HEK293 (cell line): Measurements from ENCODE around the gene PSTPIP1.

Source experiments
- BCL11A ChIP-seq: fragments of 450-650 bp; formaldehyde crosslinking; IDR thresholded peaks from 2 replicates; pipeline ENCODE4 v1.5.1; 2016; ENCODE audit warnings: low read depth, missing biosample characterization, missing genetic modification characterization
- HOXC10 ChIP-seq: sonication (generic); formaldehyde crosslinking; IDR thresholded peaks from 2 replicates; pipeline ENCODE4 v1.8.1; 2023; ENCODE audit warnings: mild to moderate bottlenecking, missing genetic modification reagents
- MYNN ChIP-seq: fragments of 450-650 bp; formaldehyde crosslinking; IDR thresholded peaks from 2 replicates; pipeline ENCODE4 v1.5.1; 2016; ENCODE audit warnings: missing biosample characterization, missing genetic modification characterization, borderline replicate concordance
- SALL2 ChIP-seq: fragments of 450-650 bp; formaldehyde crosslinking; IDR thresholded peaks from 2 replicates; pipeline ENCODE4 v1.5.0; 2017; ENCODE audit warnings: missing biosample characterization, mild to moderate bottlenecking, missing genetic modification characterization, borderline replicate concordance
- SCRT2 ChIP-seq: fragments of 450-650 bp; formaldehyde crosslinking; IDR thresholded peaks from 2 replicates; pipeline ENCODE4 v1.5.1; 2016; ENCODE audit warnings: missing biosample characterization, missing genetic modification characterization
- SP7 ChIP-seq: fragments of 450-650 bp; formaldehyde crosslinking; IDR thresholded peaks from 2 replicates; pipeline ENCODE4 v1.5.1; 2016; ENCODE audit warnings: missing biosample characterization, missing genetic modification characterization
- WT1 ChIP-seq: fragments of 450-650 bp; formaldehyde crosslinking; IDR thresholded peaks from 2 replicates; pipeline ENCODE4 v1.5.1; 2016; ENCODE audit warnings: missing biosample characterization, missing genetic modification characterization
- YY1 ChIP-seq: fragments of 450-650 bp; formaldehyde crosslinking; IDR thresholded peaks from 2 replicates; pipeline ENCODE4 v1.5.1; 2018; ENCODE audit warnings: missing biosample characterization, missing genetic modification characterization
- ZEB2 ChIP-seq: fragments of 450-650 bp; formaldehyde crosslinking; IDR thresholded peaks from 2 replicates; pipeline ENCODE4 v1.5.1; 2016; ENCODE audit warnings: missing biosample characterization, missing genetic modification characterization
- ZFP37 ChIP-seq: fragments of 450-650 bp; formaldehyde crosslinking; IDR thresholded peaks from 2 replicates; pipeline ENCODE4 v1.5.1; 2016; ENCODE audit warnings: missing biosample characterization, missing genetic modification characterization
- ZFP69B ChIP-seq: fragments of 450-650 bp; formaldehyde crosslinking; IDR thresholded peaks from 2 replicates; pipeline ENCODE4 v1.5.1; 2016; ENCODE audit warnings: missing biosample characterization, missing genetic modification characterization
- ZNF112 ChIP-seq: fragments of 450-650 bp; formaldehyde crosslinking; IDR thresholded peaks from 2 replicates; pipeline ENCODE4 v1.5.0; 2017; ENCODE audit warnings: missing biosample characterization, missing genetic modification characterization
- ZNF121 ChIP-seq: fragments of 450-650 bp; formaldehyde crosslinking; IDR thresholded peaks from 2 replicates; pipeline ENCODE4 v1.5.1; 2016; ENCODE audit warnings: missing biosample characterization, missing genetic modification characterization
- ZNF175 ChIP-seq: fragments of 450-650 bp; formaldehyde crosslinking; IDR thresholded peaks from 2 replicates; pipeline ENCODE4 v1.5.1; 2016; ENCODE audit warnings: missing biosample characterization, missing genetic modification characterization
- ZNF19 ChIP-seq: fragments of 450-650 bp; formaldehyde crosslinking; IDR thresholded peaks from 2 replicates; pipeline ENCODE4; 2016; ENCODE audit warnings: missing biosample characterization, missing genetic modification characterization, low read depth
- ZNF24 ChIP-seq: fragments of 450-650 bp; formaldehyde crosslinking; IDR thresholded peaks from 2 replicates; pipeline ENCODE4 v1.5.1; 2016; ENCODE audit warnings: missing biosample characterization, missing genetic modification characterization
- ZNF248 ChIP-seq: fragments of 450-650 bp; formaldehyde crosslinking; IDR thresholded peaks from 2 replicates; pipeline ENCODE4 v1.5.1; 2017; ENCODE audit warnings: missing biosample characterization, missing genetic modification characterization
- ZNF292 ChIP-seq: fragments of 450-650 bp; formaldehyde crosslinking; IDR thresholded peaks from 2 replicates; pipeline ENCODE4 v1.5.1; 2016; ENCODE audit warnings: low read depth, missing biosample characterization, missing genetic modification characterization, borderline replicate concordance
- ZNF473 ChIP-seq: fragments of 450-650 bp; formaldehyde crosslinking; IDR thresholded peaks from 2 replicates; pipeline ENCODE4 v1.5.1; 2017; ENCODE audit warnings: missing biosample characterization, missing genetic modification characterization
- ZNF521 ChIP-seq: fragments of 450-650 bp; formaldehyde crosslinking; IDR thresholded peaks from 2 replicates; pipeline ENCODE4 v1.5.1; 2017; ENCODE audit warnings: missing biosample characterization, mild to moderate bottlenecking, missing genetic modification characterization
- ZNF549 ChIP-seq: fragments of 450-650 bp; IDR thresholded peaks from 2 replicates; pipeline ENCODE4 v1.5.1; 2018; ENCODE audit warnings: missing biosample characterization, missing genetic modification characterization, mild to moderate bottlenecking, inconsistent platforms, moderate library complexity
- ZNF596 ChIP-seq: fragments of 450-650 bp; IDR thresholded peaks from 2 replicates; pipeline ENCODE4 v1.5.0; 2018; ENCODE audit warnings: missing biosample characterization, mild to moderate bottlenecking, missing genetic modification characterization, moderate library complexity
- ZNF624 ChIP-seq: fragments of 450-650 bp; formaldehyde crosslinking; IDR thresholded peaks from 2 replicates; pipeline ENCODE4 v1.5.1; 2017; ENCODE audit warnings: missing biosample characterization, missing genetic modification characterization
- ZNF629 ChIP-seq: fragments of 450-650 bp; formaldehyde crosslinking; IDR thresholded peaks from 2 replicates; pipeline ENCODE4 v1.5.1; 2017; ENCODE audit warnings: missing biosample characterization, missing genetic modification characterization
- TF ChIP-seq, protein P1 (sequence below): fragments of 450-650 bp; formaldehyde crosslinking; IDR thresholded peaks from 2 replicates; pipeline ENCODE4 v1.5.1; 2017; ENCODE audit warnings: missing biosample characterization, missing genetic modification characterization
- TF ChIP-seq, protein P2 (sequence below): fragments of 450-650 bp; formaldehyde crosslinking; IDR thresholded peaks from 2 replicates; pipeline ENCODE4 v1.5.1; 2016; ENCODE audit warnings: missing biosample characterization, missing genetic modification characterization
- TF ChIP-seq, protein P3 (sequence below): fragments of 450-650 bp; formaldehyde crosslinking; IDR thresholded peaks from 2 replicates; pipeline ENCODE4 v1.5.1; 2016; ENCODE audit warnings: missing biosample characterization, missing genetic modification characterization
- TF ChIP-seq, protein P4 (sequence below): fragments of 450-650 bp; formaldehyde crosslinking; IDR thresholded peaks from 2 replicates; pipeline ENCODE4 v1.5.1; 2016; ENCODE audit warnings: missing biosample characterization, missing genetic modification characterization
- TF ChIP-seq, protein P5 (sequence below): fragments of 450-650 bp; formaldehyde crosslinking; IDR thresholded peaks from 2 replicates; pipeline ENCODE4 v1.5.1; 2016; ENCODE audit warnings: missing biosample characterization, missing genetic modification characterization
- TF ChIP-seq, protein P6 (sequence below): fragments of 450-650 bp; formaldehyde crosslinking; IDR thresholded peaks from 2 replicates; pipeline ENCODE4 v1.5.1; 2016; ENCODE audit warnings: missing biosample characterization, missing genetic modification characterization
- TF ChIP-seq, protein P7 (sequence below): fragments of 450-650 bp; formaldehyde crosslinking; IDR thresholded peaks from 2 replicates; pipeline ENCODE4 v1.5.1; 2016; ENCODE audit warnings: missing biosample characterization, missing genetic modification characterization

PSTPIP1 gene

DNA sequence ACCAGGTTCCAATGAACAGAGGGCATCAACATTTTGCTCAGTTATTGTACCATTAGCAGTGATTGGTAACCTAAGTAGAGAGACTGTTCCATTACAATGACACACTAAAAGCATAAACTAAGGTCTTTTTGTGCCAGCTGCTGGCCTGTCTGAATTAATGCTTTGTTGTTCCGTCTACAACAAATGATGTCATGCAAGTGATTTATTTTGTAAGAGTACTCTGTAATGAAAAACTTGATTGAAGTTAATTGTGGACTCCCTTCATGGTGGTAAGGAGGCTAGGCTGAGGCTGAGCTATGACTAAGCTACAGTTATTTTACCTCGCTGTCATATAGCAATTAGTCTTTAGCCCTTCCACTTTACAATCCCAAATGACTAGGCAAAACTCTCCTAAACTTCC lies 40.2 kb upstream of the PSTPIP1 start (continued):
- TF ChIP-seq, protein P1, sequence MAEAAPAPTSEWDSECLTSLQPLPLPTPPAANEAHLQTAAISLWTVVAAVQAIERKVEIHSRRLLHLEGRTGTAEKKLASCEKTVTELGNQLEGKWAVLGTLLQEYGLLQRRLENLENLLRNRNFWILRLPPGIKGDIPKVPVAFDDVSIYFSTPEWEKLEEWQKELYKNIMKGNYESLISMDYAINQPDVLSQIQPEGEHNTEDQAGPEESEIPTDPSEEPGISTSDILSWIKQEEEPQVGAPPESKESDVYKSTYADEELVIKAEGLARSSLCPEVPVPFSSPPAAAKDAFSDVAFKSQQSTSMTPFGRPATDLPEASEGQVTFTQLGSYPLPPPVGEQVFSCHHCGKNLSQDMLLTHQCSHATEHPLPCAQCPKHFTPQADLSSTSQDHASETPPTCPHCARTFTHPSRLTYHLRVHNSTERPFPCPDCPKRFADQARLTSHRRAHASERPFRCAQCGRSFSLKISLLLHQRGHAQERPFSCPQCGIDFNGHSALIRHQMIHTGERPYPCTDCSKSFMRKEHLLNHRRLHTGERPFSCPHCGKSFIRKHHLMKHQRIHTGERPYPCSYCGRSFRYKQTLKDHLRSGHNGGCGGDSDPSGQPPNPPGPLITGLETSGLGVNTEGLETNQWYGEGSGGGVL (tag by site-specific recombination) = 0 out of 2 replicates have a peak, but pooled peaks have one; percentile 15
- TF ChIP-seq, protein P2, sequence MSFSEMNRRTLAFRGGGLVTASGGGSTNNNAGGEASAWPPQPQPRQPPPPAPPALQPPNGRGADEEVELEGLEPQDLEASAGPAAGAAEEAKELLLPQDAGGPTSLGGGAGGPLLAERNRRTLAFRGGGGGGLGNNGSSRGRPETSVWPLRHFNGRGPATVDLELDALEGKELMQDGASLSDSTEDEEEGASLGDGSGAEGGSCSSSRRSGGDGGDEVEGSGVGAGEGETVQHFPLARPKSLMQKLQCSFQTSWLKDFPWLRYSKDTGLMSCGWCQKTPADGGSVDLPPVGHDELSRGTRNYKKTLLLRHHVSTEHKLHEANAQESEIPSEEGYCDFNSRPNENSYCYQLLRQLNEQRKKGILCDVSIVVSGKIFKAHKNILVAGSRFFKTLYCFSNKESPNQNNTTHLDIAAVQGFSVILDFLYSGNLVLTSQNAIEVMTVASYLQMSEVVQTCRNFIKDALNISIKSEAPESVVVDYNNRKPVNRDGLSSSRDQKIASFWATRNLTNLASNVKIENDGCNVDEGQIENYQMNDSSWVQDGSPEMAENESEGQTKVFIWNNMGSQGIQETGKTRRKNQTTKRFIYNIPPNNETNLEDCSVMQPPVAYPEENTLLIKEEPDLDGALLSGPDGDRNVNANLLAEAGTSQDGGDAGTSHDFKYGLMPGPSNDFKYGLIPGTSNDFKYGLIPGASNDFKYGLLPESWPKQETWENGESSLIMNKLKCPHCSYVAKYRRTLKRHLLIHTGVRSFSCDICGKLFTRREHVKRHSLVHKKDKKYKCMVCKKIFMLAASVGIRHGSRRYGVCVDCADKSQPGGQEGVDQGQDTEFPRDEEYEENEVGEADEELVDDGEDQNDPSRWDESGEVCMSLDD (tag by site-specific recombination) = no peak
- TF ChIP-seq, protein P3, sequence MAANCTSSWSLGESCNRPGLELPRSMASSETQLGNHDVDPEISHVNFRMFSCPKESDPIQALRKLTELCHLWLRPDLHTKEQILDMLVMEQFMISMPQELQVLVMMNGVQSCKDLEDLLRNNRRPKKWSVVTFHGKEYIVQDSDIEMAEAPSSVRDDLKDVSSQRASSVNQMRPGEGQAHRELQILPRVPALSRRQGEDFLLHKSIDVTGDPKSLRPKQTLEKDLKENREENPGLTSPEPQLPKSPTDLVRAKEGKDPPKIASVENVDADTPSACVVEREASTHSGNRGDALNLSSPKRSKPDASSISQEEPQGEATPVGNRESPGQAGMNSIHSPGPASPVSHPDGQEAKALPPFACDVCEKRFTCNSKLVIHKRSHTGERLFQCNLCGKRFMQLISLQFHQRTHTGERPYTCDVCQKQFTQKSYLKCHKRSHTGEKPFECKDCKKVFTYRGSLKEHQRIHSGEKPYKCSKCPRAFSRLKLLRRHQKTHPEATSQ (tag by site-specific recombination) = no peak
- TF ChIP-seq BCL11A (tag by site-specific recombination) (peak; percentile 87; the same call in 1 of the 2 replicates), HOXC10 (CRISPR knock-in tag) (no peak), WT1 (tag by site-specific recombination) (peak; percentile 94), SCRT2 (tag by site-specific recombination) (peak; percentile 55), ZNF596 (tag by site-specific recombination) (no peak), ZNF624 (tag by site-specific recombination) (no peak), ZEB2 (tag by site-specific recombination) (peak; percentile 78), ZNF292 (tag by site-specific recombination) (no peak), YY1 (tag by site-specific recombination) (no peak), ZNF248 (tag by site-specific recombination) (no peak), ZFP69B (tag by site-specific recombination) (no peak), ZNF121 (tag by site-specific recombination) (no peak), ZNF629 (peak; percentile 93), ZFP37 (tag by site-specific recombination) (no peak), ZNF19 (no peak), SALL2 (tag by site-specific recombination) (no peak), ZNF521 (tag by site-specific recombination) (no peak), ZNF473 (tag by site-specific recombination) (no peak), ZNF549 (tag by site-specific recombination) (no peak), MYNN (tag by site-specific recombination) (no peak), ZNF175 (tag by site-specific recombination) (no peak), SP7 (tag by site-specific recombination) (peak; percentile 99), ZNF112 (tag by site-specific recombination) (no peak), ZNF24 (tag by site-specific recombination) (peak; percentile 90)
- TF ChIP-seq, protein P4, sequence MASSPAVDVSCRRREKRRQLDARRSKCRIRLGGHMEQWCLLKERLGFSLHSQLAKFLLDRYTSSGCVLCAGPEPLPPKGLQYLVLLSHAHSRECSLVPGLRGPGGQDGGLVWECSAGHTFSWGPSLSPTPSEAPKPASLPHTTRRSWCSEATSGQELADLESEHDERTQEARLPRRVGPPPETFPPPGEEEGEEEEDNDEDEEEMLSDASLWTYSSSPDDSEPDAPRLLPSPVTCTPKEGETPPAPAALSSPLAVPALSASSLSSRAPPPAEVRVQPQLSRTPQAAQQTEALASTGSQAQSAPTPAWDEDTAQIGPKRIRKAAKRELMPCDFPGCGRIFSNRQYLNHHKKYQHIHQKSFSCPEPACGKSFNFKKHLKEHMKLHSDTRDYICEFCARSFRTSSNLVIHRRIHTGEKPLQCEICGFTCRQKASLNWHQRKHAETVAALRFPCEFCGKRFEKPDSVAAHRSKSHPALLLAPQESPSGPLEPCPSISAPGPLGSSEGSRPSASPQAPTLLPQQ (tag by site-specific recombination) = 0 out of 2 replicates have a peak, but pooled peaks have one; percentile 18
- TF ChIP-seq, protein P5, sequence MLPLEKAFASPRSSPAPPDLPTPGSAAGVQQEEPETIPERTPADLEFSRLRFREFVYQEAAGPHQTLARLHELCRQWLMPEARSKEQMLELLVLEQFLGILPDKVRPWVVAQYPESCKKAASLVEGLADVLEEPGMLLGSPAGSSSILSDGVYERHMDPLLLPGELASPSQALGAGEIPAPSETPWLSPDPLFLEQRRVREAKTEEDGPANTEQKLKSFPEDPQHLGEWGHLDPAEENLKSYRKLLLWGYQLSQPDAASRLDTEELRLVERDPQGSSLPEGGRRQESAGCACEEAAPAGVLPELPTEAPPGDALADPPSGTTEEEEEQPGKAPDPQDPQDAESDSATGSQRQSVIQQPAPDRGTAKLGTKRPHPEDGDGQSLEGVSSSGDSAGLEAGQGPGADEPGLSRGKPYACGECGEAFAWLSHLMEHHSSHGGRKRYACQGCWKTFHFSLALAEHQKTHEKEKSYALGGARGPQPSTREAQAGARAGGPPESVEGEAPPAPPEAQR (tag by site-specific recombination) = no peak
- TF ChIP-seq, protein P6, sequence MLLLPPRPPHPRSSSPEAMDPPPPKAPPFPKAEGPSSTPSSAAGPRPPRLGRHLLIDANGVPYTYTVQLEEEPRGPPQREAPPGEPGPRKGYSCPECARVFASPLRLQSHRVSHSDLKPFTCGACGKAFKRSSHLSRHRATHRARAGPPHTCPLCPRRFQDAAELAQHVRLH (tag by site-specific recombination) = no peak
- TF ChIP-seq, protein P7, sequence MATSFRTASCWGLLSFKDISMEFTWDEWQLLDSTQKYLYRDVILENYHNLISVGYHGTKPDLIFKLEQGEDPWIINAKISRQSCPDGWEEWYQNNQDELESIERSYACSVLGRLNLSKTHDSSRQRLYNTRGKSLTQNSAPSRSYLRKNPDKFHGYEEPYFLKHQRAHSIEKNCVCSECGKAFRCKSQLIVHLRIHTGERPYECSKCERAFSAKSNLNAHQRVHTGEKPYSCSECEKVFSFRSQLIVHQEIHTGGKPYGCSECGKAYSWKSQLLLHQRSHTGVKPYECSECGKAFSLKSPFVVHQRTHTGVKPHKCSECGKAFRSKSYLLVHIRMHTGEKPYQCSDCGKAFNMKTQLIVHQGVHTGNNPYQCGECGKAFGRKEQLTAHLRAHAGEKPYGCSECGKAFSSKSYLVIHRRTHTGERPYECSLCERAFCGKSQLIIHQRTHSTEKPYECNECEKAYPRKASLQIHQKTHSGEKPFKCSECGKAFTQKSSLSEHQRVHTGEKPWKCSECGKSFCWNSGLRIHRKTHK (tag by site-specific recombination) = no peak
